GM12864 (cell line): Measurements from ENCODE around the gene CFL2.
"Not testable (repeated sequence)": the region's sequence is repeated elsewhere in the genome, so short reads cannot be mapped to it uniquely, and the experiment has no call there.

ENCODE experiments used
- DNase-seq: peaks from one replicate; pipeline ENCODE4 v3.0.0-alpha.2; 2011; ENCODE audit warnings: low read depth
- H3K4me3 ChIP-seq: 2 replicates; pipeline ENCODE4 v1.5.1; 2011; ENCODE audit warnings: mild to moderate bottlenecking, low read depth, low read length, control low read depth
- TF ChIP-seq, protein P1 (sequence below): IDR thresholded peaks from 2 replicates; pipeline ENCODE4 v1.5.1; 2011; ENCODE audit warnings: low read depth, mild to moderate bottlenecking, moderate library complexity, low read length, control low read depth, inconsistent platforms; ENCODE audit errors: missing control alignments

CFL2 gene

DNA sequence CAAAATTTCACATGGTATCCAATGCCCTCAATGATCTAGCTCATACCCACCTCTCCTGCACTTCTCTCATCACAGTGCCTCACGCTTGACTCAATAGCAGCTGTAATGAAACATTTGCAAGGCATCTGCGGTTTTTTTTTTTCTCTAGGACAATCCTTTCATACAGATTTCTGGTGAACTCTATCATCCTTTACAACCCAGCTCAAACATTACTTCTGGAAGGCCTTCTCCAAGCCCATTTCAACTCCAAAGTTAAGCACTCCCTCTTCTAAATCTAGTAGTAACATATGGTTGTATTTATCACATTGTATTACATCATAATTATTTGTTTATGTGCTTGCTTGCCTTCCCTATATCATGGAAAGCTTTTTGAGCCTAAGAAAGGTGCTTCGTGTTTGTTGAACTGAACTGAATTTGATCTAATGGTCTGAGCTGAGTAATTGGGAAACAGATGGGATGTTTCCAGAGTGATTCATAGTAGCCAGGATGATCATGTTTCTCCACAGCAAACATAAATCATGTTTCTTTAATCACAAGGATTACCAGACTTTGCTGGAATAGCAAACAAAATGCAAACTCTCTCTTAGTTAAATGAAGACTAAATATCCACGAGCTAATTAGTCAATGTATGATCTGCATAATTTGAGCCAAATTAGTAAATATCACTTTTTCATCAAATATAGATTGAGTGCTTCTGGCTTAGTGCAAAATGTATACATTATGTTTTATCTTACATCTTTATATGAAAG is 14.3 kb downstream of the CFL2 start:
- H3K4me3 ChIP-seq, result no peak overlapping the region
- DNase-seq, result no peak
- TF ChIP-seq, protein P1, sequence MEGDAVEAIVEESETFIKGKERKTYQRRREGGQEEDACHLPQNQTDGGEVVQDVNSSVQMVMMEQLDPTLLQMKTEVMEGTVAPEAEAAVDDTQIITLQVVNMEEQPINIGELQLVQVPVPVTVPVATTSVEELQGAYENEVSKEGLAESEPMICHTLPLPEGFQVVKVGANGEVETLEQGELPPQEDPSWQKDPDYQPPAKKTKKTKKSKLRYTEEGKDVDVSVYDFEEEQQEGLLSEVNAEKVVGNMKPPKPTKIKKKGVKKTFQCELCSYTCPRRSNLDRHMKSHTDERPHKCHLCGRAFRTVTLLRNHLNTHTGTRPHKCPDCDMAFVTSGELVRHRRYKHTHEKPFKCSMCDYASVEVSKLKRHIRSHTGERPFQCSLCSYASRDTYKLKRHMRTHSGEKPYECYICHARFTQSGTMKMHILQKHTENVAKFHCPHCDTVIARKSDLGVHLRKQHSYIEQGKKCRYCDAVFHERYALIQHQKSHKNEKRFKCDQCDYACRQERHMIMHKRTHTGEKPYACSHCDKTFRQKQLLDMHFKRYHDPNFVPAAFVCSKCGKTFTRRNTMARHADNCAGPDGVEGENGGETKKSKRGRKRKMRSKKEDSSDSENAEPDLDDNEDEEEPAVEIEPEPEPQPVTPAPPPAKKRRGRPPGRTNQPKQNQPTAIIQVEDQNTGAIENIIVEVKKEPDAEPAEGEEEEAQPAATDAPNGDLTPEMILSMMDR, result no peak

GRCh38 chr14:34694216-34694615 is 20.2 kb downstream of the CFL2 start:
- not testable (repeated sequence) for DNase-seq, H3K4me3 ChIP-seq

DNA sequence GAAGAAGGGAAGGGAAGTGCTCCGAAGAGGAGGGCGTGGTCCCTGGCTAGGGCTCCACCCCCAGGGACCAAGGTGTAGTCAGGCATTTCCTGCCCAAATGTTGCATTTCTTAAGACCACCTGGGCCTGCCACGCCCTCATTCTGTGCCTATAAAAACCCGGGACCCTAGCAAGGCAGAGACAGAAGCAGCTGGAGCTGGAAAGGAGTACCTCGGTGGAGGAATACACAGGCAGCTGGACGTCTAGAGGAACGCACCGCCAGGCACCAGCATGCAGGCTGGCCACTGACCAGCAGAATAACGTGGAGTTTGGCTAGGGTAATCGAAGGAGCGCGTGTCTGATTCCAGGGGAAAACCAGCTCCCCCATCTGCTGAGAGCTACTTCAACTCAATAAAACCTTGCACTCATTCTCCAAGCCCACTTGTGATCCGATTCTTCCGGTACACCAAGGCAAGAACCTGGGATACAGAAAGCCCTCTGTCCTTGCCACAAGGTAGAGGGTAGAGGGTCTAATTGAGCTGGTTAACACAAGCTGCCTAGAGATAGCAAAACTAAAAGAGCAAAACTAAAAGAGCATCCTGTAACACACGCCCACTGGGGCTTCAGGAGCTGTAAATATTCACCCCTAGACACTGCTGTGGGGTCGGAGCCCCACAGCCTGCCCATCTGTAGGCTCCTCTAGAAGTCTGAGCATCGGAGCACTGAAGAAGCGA is 21.0 kb downstream of the CFL2 start:
- no peak for DNase-seq
- no peak overlapping the region for H3K4me3 ChIP-seq
- TF ChIP-seq, protein P1, result no peak

DNA sequence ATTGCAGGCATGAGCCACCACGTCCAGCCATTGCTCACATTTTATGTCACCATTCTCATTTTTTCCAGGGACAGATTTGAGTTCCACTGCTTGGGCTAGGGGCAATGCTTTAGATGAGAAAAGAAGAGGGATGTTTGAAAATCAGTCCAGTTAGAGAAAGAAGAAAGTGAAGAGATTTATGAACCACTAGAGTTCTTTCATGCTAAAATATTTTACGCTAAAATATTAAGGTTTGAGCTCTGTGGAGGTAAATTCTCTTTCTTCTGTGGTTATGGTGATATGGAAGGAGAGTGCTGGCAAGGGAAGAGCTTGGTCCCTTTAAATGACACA is 21.5 kb downstream of the CFL2 start:
- TF ChIP-seq, protein P1, result no peak
- DNase-seq, result no peak
- no peak overlapping the region for H3K4me3 ChIP-seq

DNA sequence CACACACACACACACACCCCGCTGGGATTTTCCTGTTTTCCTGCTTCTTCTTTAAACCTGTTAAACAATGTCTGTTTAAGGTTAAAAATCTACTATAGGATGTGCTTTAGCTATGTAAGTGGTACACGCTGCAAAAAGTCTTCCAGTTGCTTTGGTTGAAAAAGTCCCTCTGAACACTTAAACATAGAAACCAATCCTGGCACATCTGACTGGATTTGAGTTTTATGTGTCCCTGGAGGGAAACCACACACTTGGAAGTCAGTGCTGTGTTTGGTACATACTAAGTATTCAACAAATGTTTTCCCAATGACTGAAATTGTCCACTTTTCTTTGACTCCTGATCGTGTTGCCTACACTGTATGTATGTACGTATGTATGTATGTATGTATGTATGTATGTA is 22.0 kb downstream of the CFL2 start:
- TF ChIP-seq, protein P1, result no peak

GRCh38 chr14:34691206-34691605 is 23.2 kb downstream of the CFL2 start:
- TF ChIP-seq, protein P1, result no peak
- no peak overlapping the region for H3K4me3 ChIP-seq
- no peak for DNase-seq

More for the DNA sequence above, 22.0 kb downstream of the CFL2 start:
- no peak for DNase-seq
- no peak overlapping the region for H3K4me3 ChIP-seq

GRCh38 chr14:34688470-34689206 is 25.8 kb downstream of the CFL2 start:
- H3K4me3 ChIP-seq, result no peak overlapping the region
- DNase-seq, result no peak
- TF ChIP-seq, protein P1, result no peak
